ENCODE results near the gene B9D1. TPM values are rescaled to one million over a fixed set of nuclear protein-coding genes. Genes with fewer than 3 reads are reported as not detected.

B9D1 gene
- total RNA-seq, 1 experiment from 2014 or later, result 48.0 TPM

GRCh38 chr17:19338031-19338990, 24.2 kb downstream of the B9D1 start:
- Histone ChIP-seq H3K9me2 (replicated peaks; ENCODE audit: low read length) (no peaks in the 10 kb centered on the region), H3K9ac (ENCODE audit: low read length) (no peak overlapping the region), H3K4me2 (ENCODE audit: low read length) (no peak overlapping the region), H3K27ac (ENCODE audit: low read length) (no peak overlapping the region), H3F3A (ENCODE audit: low read length, unreplicated experiment) (no peaks in the 10 kb centered on the region), H3K27me3 (ENCODE audit: low read length) (no peaks in the 10 kb centered on the region), H2AFZ (ENCODE audit: low read length) (no peak overlapping the region), H3K79me2 (ENCODE audit: low read length) (no peaks in the 10 kb centered on the region), H3K4me3 (ENCODE audit: low read length) (no peak overlapping the region), H3K4me1 (ENCODE audit: insufficient read depth, low read length) (no peaks in the 10 kb centered on the region), H4K20me1 (ENCODE audit: low read length) (no peaks in the 10 kb centered on the region), H3K9me3 (ENCODE audit: low read length) (no peaks in the 10 kb centered on the region), H3K36me3 (ENCODE audit: low read depth, low read length) (no peaks in the 10 kb centered on the region)
- no peak for TF ChIP-seq EZH2 (IDR thresholded peaks at IDR 0.05; ENCODE audit: low read length, unreplicated experiment)
- TF ChIP-seq CTCF (conservative IDR thresholded peaks at IDR 0.05; ENCODE audit: low read depth, low read length), result peak; percentile 73
- BruUV-seq (replicated peaks), result no TSS peak
- ChIA-PET CTCF (interaction anchor here (0.6 kb wide), 1 partner anchor 16 kb away, joined by 3 read pairs; no protein-coding TSS in a partner anchor), POLR2A (ENCODE audit: unreplicated experiment) (no interaction called here)
- intact Hi-C loops (cut with micrococcal nuclease), result no loop called here
- ATAC-seq (peak; percentile 80), DNase-seq (peak; percentile 65)

GRCh38 chr17:19337712-19338023, 24.9 kb downstream of the B9D1 start:
- Histone ChIP-seq H3K27ac (ENCODE audit: low read length) (no peak overlapping the region), H3F3A (ENCODE audit: low read length, unreplicated experiment) (no peaks in the 10 kb centered on the region), H3K9me3 (ENCODE audit: low read length) (no peaks in the 10 kb centered on the region), H3K9me2 (replicated peaks; ENCODE audit: low read length) (no peaks in the 10 kb centered on the region), H3K4me3 (ENCODE audit: low read length) (no peak overlapping the region), H4K20me1 (ENCODE audit: low read length) (no peaks in the 10 kb centered on the region), H3K27me3 (ENCODE audit: low read length) (no peaks in the 10 kb centered on the region), H3K4me2 (ENCODE audit: low read length) (no peak overlapping the region), H3K36me3 (ENCODE audit: low read depth, low read length) (no peaks in the 10 kb centered on the region), H2AFZ (ENCODE audit: low read length) (no peak overlapping the region), H3K9ac (ENCODE audit: low read length) (no peak overlapping the region), H3K79me2 (ENCODE audit: low read length) (no peaks in the 10 kb centered on the region), H3K4me1 (ENCODE audit: insufficient read depth, low read length) (no peaks in the 10 kb centered on the region)
- DNase-seq (no peak), ATAC-seq (peak; percentile 27)
- ChIA-PET POLR2A (ENCODE audit: unreplicated experiment) (no interaction called here), CTCF (no interaction called here)
- TF ChIP-seq CTCF (conservative IDR thresholded peaks at IDR 0.05; ENCODE audit: low read depth, low read length) (no peak), EZH2 (IDR thresholded peaks at IDR 0.05; ENCODE audit: low read length, unreplicated experiment) (no peak), EZH2phosphoT487 (IDR thresholded peaks at IDR 0.05; ENCODE audit: borderline replicate concordance, low read length) (no peak)
- no TSS peak for BruUV-seq (replicated peaks)
- intact Hi-C loops (cut with micrococcal nuclease), result no loop called here

All from PC-3 (cell line).